Caki2 (cell line): ENCODE data around the gene THSD7B. TPM values are rescaled to one million over a fixed set of nuclear protein-coding genes. Genes with fewer than 3 reads are reported as not detected.

Experiments
- DNase-seq: peaks from one replicate; pipeline ENCODE4 v3.0.0-alpha.2; 2015; ENCODE audit warnings: low read depth
- in situ Hi-C: cut with HindIII; loops from 2 replicates; pipeline ENCODE4 v1.10.0; 2016; ENCODE audit warnings: low sequenced_read_pairs, low pct_unique_long_range_greater_than_20kb, mixed read lengths
- total RNA-seq: library from RNA; depleted of rRNA; stranded (reverse); fragments of >200 nt; shearing (Covaris generic); gene quantifications from 2 replicates; pipeline ENCODE4 v1.2.3, GENCODE V29; 2014; ENCODE audit warnings: low replicate concordance

THSD7B gene
- total RNA-seq, 1 experiment from 2014 or later = not detected

DNA sequence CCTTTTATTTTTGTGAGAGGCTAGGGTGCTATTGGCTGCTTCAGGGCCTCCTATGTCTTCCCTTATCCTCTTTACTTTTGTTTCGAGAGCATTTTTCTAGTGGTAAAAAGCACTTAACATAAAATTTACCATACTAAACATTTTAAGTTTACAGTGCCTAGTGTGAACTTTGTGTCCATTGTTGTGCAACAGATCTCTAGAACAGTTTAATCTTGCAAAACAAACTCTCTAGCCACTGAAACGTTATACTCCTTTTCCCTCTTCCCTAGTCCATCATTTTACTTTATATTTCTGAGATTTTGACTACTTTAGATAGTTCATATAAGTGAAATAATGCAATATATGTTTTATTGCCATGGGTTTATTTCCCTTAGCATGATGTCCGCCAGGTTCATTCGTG lies 580.6 kb downstream of the THSD7B start:
- in situ Hi-C loops = no loop called here

DNA sequence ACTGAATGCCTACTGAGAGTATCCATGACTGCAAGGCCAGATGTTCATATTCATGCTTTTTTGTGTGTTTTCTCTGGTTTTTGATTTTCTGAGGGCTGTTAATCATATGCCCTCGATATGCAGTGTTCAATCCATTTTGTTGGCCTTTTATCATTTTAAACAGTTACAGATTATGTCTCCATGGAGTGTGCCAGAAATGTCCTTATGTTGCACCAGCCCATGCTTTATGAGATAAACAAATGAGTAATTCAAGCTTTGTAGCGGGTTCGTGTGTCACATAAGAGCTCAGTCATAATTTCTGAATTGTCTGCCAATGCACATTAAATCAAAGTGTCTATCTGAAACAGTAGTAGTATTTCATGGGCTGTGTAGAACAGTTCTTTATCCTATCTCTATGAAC lies 583.0 kb downstream of the THSD7B start:
- in situ Hi-C loops = no loop called here
- no peak for DNase-seq

More for the DNA sequence above, 580.6 kb downstream of the THSD7B start:
- DNase-seq = no peak

DNA sequence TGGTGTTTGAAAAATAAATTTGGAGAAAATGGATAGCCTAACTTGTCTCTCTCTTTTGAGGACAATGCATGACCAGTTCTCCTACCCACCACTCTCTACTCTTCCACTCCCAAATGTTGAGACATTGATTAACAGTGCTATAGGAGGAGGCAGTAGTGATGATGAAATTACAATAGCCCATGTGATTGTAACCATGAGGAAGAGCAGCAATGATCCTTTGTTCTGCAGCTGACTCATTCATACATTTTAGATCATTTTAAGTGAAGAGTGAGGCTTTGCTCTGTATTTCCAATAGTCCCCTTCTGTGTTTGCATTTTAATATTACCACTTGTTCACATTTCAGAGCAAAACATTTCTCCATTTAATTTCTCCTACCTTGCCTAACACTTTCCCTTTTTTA lies 592.3 kb downstream of the THSD7B start:
- in situ Hi-C loops = no loop called here
- DNase-seq = no peak

DNA sequence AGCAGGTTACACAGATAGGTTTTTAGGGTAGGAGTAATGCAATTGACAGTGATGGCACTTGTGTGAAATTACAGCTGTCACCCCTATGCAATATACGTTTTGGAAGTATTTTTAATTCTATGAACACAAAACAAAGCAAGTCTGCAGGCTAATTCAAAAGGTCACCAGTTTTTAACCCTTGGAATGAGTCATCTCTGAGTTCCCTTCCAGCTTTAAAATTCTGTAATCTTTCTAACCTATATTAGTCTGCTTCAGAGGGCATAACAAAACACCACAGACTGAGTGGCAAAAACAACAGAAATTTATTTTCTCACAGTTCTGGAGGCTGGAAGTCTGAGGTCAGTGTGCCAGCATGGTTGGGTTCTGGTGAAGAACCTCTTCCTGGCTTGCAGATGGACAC lies 602.0 kb downstream of the THSD7B start:
- no peak for DNase-seq
- in situ Hi-C loops = no loop called here

DNA sequence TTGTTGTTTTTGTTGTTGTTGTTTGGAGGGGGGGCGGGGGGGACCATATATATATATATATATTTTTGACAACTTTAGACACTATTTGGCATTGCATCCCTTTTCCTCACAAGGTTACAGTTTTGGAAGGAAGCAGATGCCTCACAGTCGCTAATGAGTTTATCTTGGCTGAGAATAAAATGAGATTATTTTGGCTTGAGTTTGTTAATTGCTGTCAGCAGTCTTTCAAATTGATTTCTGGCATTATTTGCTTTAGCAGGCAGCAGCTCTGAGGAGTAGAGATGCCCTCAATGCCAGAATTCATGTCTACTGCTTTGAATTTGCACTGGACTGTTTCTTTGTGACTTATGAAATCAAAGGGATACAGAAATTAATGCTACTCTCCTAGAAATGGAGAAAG lies 603.8 kb downstream of the THSD7B start:
- DNase-seq = no peak
- in situ Hi-C loops = no loop called here

DNA sequence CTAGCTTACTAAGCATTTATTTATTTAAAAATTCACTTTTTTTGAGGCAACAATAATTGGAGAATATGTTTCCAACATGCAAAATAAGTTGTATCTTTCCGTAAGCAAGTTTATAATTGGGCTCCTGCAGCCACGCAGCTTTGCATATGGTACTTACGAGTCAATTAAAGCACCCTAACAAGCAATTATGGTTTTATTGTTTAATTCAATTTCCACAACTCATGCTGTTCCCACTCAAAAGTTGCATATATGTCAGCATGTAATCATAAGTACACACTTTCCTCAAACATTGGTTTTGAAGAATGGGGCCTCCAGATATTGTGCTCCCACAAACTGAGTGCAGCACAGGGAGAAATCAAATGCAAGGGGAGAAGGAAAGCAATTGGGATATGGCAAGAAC lies 613.8 kb downstream of the THSD7B start:
- DNase-seq = no peak
- in situ Hi-C loops = no loop called here

DNA sequence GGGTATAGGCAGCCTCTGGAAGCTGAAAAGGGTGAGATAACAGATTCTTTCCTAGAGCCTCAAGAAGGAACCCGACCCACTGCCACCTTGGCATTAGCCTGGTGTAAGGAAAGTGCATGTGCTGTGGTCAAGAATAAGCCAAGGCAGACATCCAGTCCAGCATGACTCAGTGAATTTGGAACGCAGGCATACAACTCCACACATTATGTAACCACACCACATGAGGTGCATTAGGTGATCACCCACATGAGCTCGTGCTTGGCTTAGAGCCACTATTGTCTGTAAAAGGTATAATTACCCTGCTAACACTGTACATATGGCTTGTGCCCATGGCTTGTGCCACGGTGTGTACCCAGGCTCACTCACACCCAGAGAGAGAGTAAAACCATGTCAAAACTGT lies 615.3 kb downstream of the THSD7B start:
- DNase-seq = no peak

DNA sequence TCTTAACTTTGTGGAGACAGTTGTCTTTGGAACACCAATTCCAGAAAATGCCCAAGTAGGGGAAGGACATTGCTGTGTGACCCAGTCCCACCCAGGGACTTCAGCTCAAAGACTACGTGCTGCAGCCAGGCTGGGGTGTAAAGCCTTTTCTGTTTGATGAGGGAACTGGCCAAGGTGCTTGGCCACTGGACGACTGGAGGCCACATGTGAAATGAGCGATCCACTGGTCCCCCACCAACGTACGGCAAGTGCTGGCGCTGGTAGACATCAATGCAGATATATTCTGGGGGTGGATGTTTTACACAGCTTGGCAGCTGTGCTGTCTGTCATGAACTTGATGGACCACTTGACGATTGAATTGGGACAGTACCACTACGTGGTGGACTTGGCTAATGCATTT lies 616.4 kb downstream of the THSD7B start:
- in situ Hi-C loops = no loop called here
- no peak for DNase-seq

More for the DNA sequence above, 615.3 kb downstream of the THSD7B start:
- in situ Hi-C loops = no loop called here

DNA sequence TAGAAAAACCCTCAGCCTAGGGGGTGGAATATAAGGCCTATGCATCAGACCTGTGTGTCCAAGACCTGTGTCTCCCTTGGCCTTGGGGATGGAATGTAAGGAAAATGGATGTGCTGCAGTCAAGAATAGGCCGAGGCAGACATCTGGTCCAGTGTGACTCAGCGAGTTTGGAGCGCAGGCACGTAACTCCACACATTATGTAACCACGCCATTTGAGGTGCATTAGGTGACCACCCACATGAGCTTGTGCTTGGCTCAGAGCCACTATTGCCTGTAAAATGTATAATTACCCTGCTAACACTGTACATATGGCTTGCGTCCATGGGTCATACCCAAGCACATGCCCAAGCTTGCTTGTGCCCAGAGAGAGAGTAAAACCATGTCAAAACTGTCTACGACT lies 618.0 kb downstream of the THSD7B start:
- no peak for DNase-seq
- in situ Hi-C loops = no loop called here

DNA sequence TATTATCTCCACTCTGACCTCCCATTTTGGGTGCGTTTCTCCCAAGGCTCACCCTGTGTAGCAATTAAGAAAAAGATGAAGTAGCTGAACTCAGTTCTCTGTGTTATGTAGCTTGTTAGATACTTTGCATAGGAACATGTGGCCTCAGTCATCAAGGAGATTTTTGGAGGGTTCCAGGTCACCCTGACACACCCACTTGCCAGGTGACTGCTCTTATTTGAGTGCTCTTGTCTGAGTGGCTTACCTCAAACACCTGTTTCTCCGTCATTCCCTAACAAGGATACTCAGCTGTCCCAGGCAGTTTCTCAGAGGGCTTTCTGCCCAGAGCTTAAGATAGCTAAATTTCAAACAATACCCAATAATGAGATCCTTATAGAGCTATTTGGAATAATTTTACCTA lies 621.7 kb downstream of the THSD7B start:
- DNase-seq = no peak
- in situ Hi-C loops = no loop called here

DNA sequence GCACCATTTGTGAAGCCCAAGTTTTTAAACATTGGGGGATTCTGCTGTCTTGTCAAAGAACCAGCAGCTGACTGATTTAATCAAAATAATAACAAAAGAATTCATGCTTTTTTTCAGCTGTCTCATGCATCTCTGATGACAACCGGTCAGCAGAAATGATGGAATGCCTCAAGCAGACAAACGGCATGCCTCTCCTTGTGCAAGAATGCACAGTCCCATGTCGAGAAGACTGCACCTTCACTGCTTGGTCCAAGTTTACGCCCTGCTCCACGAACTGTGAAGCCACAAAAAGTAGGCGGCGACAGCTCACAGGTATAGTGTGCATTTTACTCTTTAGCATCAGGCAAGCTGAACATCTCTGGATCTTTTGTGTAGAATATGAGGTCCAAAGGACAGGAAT lies 640.2 kb downstream of the THSD7B start:
- in situ Hi-C loops = no loop called here
- DNase-seq = no peak

DNA sequence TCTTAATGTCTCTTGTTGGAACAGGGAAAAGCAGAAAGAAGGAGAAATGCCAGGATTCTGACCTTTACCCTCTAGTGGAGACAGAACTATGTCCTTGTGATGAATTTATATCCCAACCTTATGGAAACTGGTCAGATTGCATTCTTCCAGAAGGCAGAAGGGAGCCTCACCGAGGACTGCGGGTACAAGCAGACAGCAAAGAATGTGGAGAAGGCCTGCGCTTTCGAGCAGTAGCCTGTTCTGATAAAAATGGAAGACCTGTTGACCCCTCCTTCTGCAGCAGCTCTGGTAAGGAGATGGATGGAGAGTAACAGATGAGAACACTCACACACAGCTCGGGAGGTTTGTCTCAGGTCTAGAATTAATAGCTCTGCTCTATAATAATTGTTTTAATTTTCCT lies 646.2 kb downstream of the THSD7B start:
- no peak for DNase-seq
- in situ Hi-C loops = no loop called here

DNA sequence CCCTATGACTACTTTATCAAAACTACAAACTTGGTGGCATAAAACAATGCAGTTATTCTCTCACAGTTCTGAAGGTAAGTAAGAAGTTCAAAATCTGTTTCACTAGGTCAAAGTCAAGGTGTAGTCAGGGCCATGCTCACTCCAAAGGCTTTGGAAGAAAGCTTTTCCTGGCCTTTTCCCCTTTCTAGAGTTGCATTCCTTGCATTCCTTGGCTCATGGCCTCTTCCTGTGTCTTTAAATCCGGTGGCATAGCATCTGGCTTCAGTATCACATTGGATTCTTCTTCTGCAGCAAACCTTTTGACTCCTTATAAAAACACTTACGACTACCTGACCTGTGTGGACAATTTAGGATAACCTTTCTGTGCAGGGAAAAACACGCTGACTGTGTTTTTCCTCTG lies 655.4 kb downstream of the THSD7B start:
- in situ Hi-C loops = no loop called here
- no peak for DNase-seq

DNA sequence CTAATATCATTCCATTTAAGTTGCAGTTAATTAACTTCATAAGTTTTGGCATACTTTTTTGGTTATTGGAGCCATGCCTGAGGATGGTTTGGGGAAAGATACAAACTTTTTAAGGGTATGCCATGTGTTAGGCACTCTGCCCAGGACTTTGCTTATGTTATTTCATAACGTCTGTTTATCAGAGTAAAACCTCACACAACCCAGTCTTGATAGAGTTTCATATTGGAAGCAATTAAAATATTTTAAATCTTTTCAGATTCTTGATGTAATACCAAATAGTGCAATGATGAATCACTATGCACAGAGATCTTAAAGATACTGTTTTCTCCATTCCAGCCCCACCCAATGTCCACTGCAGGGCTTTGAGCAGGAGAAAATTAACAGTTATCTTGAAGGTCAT lies 669.8 kb downstream of the THSD7B start:
- DNase-seq = no peak

DNA sequence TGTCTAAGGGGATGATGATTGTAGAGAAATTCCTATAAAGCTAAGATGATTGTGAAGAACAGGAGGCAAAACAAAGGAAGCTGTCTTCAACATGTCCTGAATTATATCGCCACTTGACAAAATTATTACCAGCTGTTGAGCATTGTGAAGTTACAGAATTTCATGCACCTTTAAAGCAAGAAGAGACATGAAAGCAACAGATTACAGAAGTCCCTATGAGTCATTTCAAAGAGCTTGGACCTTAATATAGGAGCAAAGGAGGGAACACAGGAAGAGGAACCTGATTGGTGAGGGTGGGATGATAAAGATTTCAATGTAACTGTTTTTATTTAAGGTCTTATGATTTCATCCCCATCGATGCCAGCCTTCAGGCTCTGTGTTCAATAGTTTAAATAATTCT lies 672.0 kb downstream of the THSD7B start:
- in situ Hi-C loops = no loop called here
- DNase-seq = no peak

More for the DNA sequence above, 669.8 kb downstream of the THSD7B start:
- in situ Hi-C loops = no loop called here

DNA sequence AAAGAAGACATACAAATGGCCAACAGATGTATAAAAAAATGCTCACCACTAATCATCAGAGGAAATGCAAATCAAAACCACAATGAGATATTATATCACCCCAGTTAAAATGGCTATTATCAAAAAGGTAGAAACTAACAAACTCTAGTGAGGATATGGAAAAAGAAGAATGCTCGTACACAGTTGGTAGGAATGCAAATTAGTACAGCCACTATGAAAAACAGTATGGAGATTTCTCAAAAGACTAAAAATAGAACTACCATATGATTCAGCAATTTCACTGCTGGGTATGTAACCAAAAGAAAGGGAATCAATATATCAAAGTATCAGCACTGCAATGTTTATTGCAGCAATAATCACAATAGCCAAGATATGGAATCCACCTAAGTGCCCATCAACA lies 679.6 kb downstream of the THSD7B start:
- in situ Hi-C loops = no loop called here
- no peak for DNase-seq

DNA sequence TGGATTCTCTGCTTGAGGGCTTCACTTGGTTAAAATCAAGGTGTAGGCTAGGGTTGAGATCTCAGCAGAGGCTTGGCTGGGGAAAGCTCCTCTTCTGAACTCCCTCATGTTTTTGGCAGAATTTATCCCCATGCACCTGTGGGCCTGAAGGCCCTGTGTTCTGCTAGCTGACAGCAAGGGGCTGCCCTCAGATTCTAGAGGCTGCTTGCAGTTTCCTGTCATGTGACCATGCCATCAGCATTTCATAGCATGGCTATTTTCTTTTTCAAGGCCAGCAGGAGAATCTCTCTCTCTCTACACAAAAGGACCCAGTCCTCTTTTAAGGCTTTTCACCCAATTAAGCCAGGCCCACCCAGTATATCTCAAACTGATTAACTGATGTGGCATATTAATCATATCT lies 684.1 kb downstream of the THSD7B start:
- no peak for DNase-seq
- in situ Hi-C loops = no loop called here

DNA sequence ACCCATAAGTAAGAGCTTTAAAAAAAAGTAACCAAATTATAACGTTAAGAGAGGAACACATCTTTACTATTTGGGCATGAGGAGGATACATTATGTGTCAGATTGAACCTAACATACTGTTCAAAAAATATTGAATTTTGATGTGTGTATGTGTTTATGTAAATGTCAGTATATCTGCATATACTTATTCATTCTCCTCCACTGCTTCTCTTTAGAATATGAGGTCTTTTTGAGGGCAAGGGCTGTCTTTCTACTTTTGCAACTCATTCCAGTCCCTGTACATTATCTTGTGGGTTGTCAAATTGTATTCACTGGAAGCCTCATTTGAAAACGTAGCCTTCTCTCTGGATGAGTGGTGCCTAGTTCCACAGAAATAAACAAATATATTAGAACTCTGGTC lies 689.5 kb downstream of the THSD7B start:
- no peak for DNase-seq
- in situ Hi-C loops = no loop called here

DNA sequence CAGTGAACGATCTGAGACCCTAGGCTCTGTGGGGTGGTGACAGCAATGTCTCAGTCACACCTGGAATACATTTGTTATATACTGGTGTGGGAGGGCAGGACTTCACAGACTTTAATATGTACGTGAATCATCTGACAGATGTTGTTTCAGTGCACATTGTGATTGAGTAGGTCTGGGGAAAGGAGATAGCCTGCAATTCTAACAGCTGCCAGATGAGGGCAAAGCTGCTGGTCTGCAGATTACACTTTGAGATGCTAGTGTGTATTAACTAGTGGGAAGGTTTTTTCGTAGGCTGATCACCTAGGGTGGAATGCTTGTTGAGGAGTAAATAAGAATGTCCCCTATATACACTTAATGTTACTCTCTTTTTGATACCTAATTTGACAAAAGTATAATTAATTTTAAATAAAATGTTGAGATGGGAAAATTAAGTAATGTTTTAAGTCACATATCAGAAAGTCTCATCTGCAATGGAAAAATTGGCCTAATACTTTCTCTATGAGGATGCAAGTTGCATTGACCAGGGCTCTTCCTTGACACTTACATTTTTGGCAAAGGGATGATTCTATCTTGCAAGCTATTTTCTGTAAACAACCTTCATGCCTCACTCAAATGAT lies 702.0 kb downstream of the THSD7B start:
- DNase-seq = peak; percentile 16
- in situ Hi-C loops = no loop called here

DNA sequence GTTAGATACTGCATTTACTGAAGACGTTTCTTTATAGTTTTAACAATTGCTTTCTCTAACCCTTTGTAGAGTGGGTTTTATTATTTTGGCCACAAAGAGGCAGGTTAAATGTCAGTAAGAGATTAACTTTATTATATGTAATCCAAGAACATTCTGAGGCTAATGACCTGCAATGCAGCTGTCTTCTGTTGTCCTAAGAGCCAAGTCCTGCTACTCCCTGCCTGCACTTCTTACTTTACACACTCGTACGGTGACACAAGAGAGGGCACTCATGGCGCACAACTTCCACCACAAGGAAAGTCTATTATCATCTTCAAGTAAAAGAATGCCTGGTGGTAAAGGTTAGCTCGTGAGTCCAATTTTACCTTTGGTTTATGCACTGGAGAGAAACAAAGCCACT lies 727.9 kb downstream of the THSD7B start:
- in situ Hi-C loops = no loop called here
- DNase-seq = no peak

DNA sequence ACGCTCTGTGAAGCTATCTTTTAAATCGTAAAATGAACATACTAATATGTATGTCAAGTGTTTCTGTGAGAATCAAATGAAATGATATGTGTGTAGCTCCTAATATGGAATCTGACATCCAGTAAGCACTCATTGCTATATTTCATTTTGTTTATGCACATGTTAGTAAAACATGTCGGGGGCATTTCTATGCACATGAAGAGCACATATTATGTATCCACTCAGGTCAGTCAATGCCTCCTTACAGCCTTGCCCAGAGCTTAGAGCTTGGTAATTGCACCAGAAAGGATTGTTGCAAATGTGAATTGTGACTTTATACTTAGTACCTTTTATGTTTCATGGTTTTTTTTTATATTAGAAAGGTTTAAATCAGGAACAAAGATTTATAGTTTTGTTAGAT lies 735.3 kb downstream of the THSD7B start:
- no peak for DNase-seq
- in situ Hi-C loops = no loop called here
